ENCODE results near the gene ZC3H18. TPM values are rescaled to one million over a fixed set of nuclear protein-coding genes. Genes with fewer than 3 reads are reported as not detected.

Gene ZC3H18
- total and polyA plus RNA-seq, 12 donors, result 18.3 to 28.7 (median 22.0) TPM

DNA sequence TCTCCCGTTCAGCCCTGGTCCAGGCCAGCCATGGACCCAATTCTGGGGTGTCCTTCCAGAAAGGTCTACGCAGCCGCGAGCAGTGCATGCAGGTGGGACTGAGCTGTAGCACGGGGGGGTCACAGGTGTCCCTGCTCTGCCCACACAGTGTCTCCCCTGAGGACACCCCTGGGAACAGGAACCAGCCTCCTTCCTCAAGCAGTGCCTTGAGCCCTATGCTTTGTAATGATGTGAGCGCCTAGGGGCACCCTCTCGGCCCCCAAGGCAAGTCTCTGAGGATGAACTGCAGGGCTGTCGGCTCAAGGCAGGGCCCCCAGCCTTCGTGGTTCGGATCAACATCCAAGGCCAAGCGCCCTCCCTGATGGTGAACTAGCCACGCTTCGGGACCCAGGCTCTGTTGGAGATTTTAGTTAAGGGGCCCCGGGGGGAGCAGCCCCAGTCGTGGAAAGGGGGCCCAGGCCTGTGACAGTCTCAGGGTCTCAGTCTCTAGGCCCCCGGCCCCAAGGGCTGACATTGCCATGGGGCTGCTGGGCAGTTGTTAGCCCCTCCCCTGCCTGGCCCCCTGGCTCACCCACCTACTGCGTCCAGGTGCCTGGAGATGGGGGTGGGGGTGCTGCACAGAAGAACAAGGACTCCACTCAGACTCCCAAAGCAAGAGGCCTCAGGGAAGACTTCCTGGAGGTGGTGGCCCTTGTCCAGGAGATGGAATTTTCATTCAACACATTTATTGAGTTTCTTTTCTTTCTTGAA is 70.5 kb downstream of the ZC3H18 start:
- TF ChIP-seq, protein P1, sequence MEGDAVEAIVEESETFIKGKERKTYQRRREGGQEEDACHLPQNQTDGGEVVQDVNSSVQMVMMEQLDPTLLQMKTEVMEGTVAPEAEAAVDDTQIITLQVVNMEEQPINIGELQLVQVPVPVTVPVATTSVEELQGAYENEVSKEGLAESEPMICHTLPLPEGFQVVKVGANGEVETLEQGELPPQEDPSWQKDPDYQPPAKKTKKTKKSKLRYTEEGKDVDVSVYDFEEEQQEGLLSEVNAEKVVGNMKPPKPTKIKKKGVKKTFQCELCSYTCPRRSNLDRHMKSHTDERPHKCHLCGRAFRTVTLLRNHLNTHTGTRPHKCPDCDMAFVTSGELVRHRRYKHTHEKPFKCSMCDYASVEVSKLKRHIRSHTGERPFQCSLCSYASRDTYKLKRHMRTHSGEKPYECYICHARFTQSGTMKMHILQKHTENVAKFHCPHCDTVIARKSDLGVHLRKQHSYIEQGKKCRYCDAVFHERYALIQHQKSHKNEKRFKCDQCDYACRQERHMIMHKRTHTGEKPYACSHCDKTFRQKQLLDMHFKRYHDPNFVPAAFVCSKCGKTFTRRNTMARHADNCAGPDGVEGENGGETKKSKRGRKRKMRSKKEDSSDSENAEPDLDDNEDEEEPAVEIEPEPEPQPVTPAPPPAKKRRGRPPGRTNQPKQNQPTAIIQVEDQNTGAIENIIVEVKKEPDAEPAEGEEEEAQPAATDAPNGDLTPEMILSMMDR (IDR thresholded peaks at IDR 0.05), result no peak
- Histone ChIP-seq H3K27ac (no peak overlapping the region), H3K4me1 (peaks cover 0 to 9% (median 0%) of the 10 kb centered on the region in 9 donors), H3K9me3 (no peaks in the 10 kb centered on the region), H3K4me3 (no peak overlapping the region), H3K27me3 (peaks cover 22 to 56% (median 40%) of the 10 kb centered on the region in 7 donors), H3K36me3 (peaks cover 0 to 32% (median 0%) of the 10 kb centered on the region in 9 donors)
- no peak for DNase-seq
- no peak for ATAC-seq
- 57 to 63% methylated on average over 17 of the region's 17 CpGs for WGBS, 2 donors
- intact Hi-C loops (cut with DNase I), result no loop called here

DNA sequence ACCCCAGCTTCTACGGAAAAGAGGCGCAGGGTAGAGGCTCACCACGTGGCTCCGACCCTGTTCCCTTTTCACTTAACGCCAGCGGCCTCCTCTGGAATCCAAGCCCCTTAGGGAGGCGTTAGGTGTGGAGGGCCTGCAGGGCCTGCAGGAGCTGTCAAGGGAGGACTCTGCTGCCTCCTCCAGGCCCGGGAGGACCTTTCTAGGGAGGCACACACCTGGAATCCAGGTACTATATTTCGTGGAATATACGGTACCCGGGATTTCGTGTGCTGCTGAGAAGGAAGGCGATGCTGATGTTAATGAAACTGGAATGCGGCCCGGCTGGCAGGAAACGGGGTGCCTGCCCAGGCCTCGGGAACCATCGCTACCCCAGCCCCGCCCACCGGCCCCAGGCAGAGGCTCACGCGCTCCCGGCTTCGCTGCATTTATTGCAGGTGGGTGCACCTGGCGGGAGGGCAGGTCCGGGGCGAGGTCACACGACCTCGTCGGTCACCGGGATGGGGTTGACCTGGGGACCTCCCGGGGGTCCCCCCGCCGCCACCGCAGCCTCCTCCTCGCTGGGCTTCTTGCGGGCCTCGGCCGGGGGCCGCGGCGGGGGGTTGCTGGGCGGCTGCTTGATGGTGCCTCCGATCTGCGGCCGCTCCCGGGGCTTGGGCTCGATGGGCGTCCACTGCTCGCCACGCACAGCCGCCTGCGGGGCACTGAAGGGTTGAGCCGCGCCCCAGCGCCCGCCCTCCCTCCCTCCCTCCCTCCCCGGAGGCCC is 72.9 kb downstream of the ZC3H18 start:
- WGBS, 2 donors, result 90 to 91% methylated on average over 54 to 58 of the region's 58 CpGs
- H3K4me3 ChIP-seq, result no peak overlapping the region
- H3K27ac ChIP-seq, result no peak overlapping the region
- H3K9me3 ChIP-seq, result no peaks in the 10 kb centered on the region
- intact Hi-C loops (cut with DNase I), result no loop called here
- TF ChIP-seq, protein P1 (IDR thresholded peaks at IDR 0.05), result no peak
- ATAC-seq (no peak), DNase-seq (no peak)
- peaks cover 0 to 50% (median 0%) of the 10 kb centered on the region in 9 donors for H3K36me3 ChIP-seq
- H3K4me1 ChIP-seq, result peaks cover 0 to 13% (median 0%) of the 10 kb centered on the region in 9 donors
- peaks cover 22 to 33% (median 31%) of the 10 kb centered on the region in 7 donors for H3K27me3 ChIP-seq

DNA sequence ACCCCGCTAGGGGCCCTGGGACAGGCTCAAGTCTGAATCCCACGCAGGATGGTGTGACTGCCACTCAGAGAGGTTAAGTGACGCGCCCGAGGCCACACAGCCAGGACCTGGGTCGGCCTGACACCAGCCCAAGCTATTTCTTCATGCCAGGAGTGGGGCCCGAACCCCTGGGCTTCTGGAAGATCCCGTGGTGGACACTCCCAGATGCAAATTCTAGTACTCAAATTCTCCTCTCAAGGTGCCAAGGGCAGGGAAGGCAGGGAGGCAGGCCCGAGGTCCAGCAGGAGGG is 73.4 kb downstream of the ZC3H18 start:
- Histone ChIP-seq H3K4me3 (no peak overlapping the region), H3K9me3 (no peaks in the 10 kb centered on the region), H3K4me1 (peaks cover 0 to 14% (median 0%) of the 10 kb centered on the region in 9 donors), H3K27ac (no peak overlapping the region), H3K36me3 (peaks cover 0 to 54% (median 0%) of the 10 kb centered on the region in 9 donors), H3K27me3 (peaks cover 16 to 28% (median 26%) of the 10 kb centered on the region in 7 donors)
- no peak for ATAC-seq
- DNase-seq, result no peak
- TF ChIP-seq, protein P1 (IDR thresholded peaks at IDR 0.05), result no peak
- WGBS, 2 donors, result 92 to 94% methylated on average over 8 to 9 of the region's 9 CpGs
- intact Hi-C loops (cut with DNase I), result no loop called here

DNA sequence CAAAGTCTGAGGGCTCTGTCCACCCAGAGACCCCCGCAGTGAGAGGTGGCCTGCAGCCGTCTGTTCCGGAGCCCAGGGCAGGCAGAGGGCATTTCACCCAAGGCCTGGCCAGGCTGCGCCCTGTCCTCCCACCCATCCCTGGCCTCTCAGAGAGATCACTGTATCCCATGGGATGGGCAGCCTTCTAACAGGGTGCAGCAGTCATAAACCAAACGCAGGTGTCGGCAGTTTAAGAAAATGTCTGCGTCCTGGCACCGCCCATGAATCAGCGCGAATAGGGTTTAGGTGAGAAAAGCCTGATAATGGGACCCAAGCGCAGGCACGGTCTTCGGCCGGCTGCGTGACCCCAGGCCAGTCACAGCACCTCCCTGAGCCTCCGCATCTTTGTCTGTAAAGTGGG is 75.3 kb downstream of the ZC3H18 start:
- no peak for DNase-seq
- ATAC-seq, result no peak
- H3K4me1 ChIP-seq, result peaks cover 0 to 32% (median 10%) of the 10 kb centered on the region in 9 donors
- intact Hi-C loops (cut with DNase I), result no loop called here
- 91 to 94% methylated on average over 16 of the region's 16 CpGs for WGBS, 2 donors
- no peak overlapping the region for H3K4me3 ChIP-seq
- no peak overlapping the region for H3K27ac ChIP-seq
- peaks cover 0 to 61% (median 0%) of the 10 kb centered on the region in 9 donors for H3K36me3 ChIP-seq
- H3K27me3 ChIP-seq, result peaks cover 0 to 9% (median 7%) of the 10 kb centered on the region in 7 donors
- TF ChIP-seq, protein P1 (IDR thresholded peaks at IDR 0.05), result no peak
- H3K9me3 ChIP-seq, result no peaks in the 10 kb centered on the region
